ENCODE data around the gene MAMDC4. TPM values are rescaled to one million over a fixed set of nuclear protein-coding genes. Genes with fewer than 3 reads are reported as not detected.
"Not testable (repeated sequence)": the region's sequence is repeated elsewhere in the genome, so short reads cannot be mapped to it uniquely, and the experiment has no call there.

Gene MAMDC4
- polyA plus RNA-seq, 3 donors = 0.07 to 5.2 TPM; not detected in 1

DNA sequence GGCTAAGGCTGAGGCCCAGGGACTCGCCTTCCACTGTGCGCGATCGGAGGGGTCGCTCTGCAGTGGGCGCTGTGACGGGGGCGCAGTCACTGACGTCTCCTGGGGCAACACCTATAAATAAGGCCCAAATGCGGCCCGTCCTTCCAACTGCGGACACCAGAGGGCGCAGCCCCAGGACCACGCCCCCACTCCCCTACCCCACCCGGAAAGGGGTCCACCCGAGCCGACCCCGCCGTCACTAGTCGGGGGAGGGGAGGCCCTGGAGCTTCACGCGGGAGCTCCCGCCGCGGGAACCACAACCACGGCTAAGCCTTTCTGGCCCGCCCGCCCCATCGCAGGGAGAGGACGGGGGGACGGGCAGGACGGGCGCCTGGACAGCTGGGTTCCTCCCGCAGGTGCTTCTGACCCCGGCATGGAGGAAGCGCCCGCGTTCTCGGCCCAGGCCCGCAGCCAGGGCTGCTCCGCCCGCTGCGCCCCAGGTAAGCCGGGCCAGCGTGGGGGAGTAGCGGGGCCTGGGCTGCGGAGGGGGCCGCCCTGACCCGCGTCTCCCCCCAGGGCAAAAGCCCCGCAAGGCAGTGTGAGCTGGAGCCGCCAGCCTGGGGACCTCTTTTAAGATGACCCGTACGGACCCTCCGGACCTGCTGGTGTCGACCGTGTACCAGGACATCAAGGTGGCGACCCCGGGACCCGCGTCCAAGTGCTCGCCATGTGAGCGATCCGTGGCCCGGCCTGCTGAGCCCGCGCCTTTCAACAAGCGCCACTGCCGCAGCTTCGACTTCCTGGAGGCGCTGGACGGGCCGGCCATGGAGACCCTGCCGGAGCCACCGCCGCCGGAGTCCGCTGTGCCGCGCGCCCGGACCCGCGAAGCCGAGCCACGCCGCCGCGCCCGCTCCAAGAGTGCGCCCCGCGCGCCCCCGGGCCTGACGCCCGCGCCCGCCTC is 8.1 kb upstream of the MAMDC4 start:
- peaks cover 30 to 57% (median 40%) of the 10 kb centered on the region in 3 donors for H3K27me3 Mint-ChIP-seq (ENCODE audit: low read depth in 3 of 3)
- H3K9me3 ChIP-seq (replicated peaks in 1 of 2; ENCODE audit: control insufficient read depth in 1 of 2, insufficient read depth in 1 of 2, low read length in 2 of 2); H3K9ac ChIP-seq (ENCODE audit: insufficient read depth, low read length, poor library complexity, severe bottlenecking); H2AFZ ChIP-seq (ENCODE audit: insufficient read depth, low read depth, low read length, poor library complexity, severe bottlenecking); H3K4me3 ChIP-seq (replicated peaks in 1 of 3; ENCODE audit: low read depth in 2 of 3, low read length in 3 of 3); H3K27ac ChIP-seq (ENCODE audit: low read depth in 1 of 2, low read length in 2 of 2); H3K4me2 ChIP-seq (replicated peaks; ENCODE audit: extremely low read depth, low read length, poor library complexity, severe bottlenecking); H3K79me2 ChIP-seq (ENCODE audit: insufficient read depth, low read length); H4K20me1 ChIP-seq (ENCODE audit: insufficient read depth, low read length): not testable (repeated sequence)
- TF ChIP-seq, protein P1, sequence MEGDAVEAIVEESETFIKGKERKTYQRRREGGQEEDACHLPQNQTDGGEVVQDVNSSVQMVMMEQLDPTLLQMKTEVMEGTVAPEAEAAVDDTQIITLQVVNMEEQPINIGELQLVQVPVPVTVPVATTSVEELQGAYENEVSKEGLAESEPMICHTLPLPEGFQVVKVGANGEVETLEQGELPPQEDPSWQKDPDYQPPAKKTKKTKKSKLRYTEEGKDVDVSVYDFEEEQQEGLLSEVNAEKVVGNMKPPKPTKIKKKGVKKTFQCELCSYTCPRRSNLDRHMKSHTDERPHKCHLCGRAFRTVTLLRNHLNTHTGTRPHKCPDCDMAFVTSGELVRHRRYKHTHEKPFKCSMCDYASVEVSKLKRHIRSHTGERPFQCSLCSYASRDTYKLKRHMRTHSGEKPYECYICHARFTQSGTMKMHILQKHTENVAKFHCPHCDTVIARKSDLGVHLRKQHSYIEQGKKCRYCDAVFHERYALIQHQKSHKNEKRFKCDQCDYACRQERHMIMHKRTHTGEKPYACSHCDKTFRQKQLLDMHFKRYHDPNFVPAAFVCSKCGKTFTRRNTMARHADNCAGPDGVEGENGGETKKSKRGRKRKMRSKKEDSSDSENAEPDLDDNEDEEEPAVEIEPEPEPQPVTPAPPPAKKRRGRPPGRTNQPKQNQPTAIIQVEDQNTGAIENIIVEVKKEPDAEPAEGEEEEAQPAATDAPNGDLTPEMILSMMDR (IDR thresholded peaks at IDR 0.05) = peak; percentile 88
- peak overlapping the region; percentile 47 to 79 for H3K4me3 Mint-ChIP-seq
- peaks cover 0 to 15% (median 12%) of the 10 kb centered on the region in 7 donors for H3K9me3 Mint-ChIP-seq
- Histone ChIP-seq H3K27me3 (ENCODE audit: control insufficient read depth in 2 of 2, insufficient read depth in 2 of 2, low read length in 2 of 2) (peaks cover 12 to 43% of the 10 kb centered on the region in 2 donors), H3K4me1 (ENCODE audit: control insufficient read depth in 1 of 2, insufficient read depth in 2 of 2, low read length in 2 of 2) (peaks cover 28 to 49% of the 10 kb centered on the region in 2 donors), H3K36me3 (replicated peaks in 1 of 2; ENCODE audit: control insufficient read depth in 1 of 2, insufficient read depth in 2 of 2, low read length in 2 of 2) (peaks cover 11 to 12% of the 10 kb centered on the region in 2 donors)
- H3K4me1 Mint-ChIP-seq = peaks cover 22% of the 10 kb centered on the region
- DNase-seq = peak in 2 of 3 donors; percentile 37 to 38
- H3K36me3 Mint-ChIP-seq = peaks cover 9 to 15% of the 10 kb centered on the region in 2 donors
- peak overlapping the region in 1 of 7 donors; percentile 8 for H3K27ac Mint-ChIP-seq
- intact Hi-C loops (cut with micrococcal nuclease) = loop anchor here (5.0 to 10.0 kb wide), 3 partner anchors 37 to 188 kb away; partner anchors contain the start of genes C8G (in 1 of the 2), FBXW5 (in 1 of the 2), FUT7 (in 1 of the 2) and RABL6 (in 1 of the 2)
- WGBS (ENCODE audit: insufficient coverage) = 7% methylated on average over 88 of the region's 99 CpGs

DNA sequence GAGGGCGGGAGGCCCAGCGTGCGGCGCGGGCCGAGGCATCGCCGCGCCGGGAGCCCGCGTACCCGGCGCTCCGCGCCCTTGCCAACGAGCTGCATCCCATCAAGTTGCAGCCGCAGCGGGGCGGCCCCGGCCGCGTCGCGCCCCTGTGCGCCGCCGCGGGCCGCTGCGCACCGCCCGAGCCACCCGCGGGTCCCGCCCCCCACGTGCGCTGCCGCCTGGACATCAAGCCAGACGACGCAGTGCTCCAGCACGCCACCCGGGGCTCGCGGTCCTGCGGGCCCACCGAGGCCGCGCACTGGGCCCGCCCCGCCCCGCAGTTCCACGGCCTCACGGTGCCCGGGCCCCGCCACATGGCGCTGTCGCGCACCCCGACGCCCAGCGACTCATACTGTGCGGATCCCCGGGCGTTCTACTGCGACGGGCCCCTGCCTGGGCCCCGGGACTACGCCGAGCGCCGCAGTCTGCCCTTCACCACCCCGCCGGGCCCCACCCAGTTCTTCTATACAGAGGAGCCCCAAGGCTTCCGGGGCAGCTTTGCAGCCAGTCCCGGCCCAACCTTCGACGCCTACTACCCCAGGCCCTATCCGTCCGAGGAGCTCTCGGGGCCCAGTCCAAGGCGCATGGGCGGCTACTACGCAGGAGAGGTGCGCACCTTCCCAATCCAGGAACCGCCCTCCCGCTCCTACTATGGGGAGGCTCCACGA is 7.2 kb upstream of the MAMDC4 start:
- Histone ChIP-seq H3K27ac (ENCODE audit: low read depth in 1 of 2, low read length in 2 of 2) (no peak overlapping the region), H3K36me3 (replicated peaks in 1 of 2; ENCODE audit: control insufficient read depth in 1 of 2, insufficient read depth in 2 of 2, low read length in 2 of 2) (peaks cover 3 to 4% of the 10 kb centered on the region in 2 donors), H3K9me3 (replicated peaks in 1 of 2; ENCODE audit: control insufficient read depth in 1 of 2, insufficient read depth in 1 of 2, low read length in 2 of 2) (peaks cover 0 to 5% of the 10 kb centered on the region in 2 donors), H3K9ac (ENCODE audit: insufficient read depth, low read length, poor library complexity, severe bottlenecking) (no peak overlapping the region), H3K4me3 (replicated peaks in 1 of 3; ENCODE audit: low read depth in 2 of 3, low read length in 3 of 3) (no peak overlapping the region), H3K4me2 (replicated peaks; ENCODE audit: extremely low read depth, low read length, poor library complexity, severe bottlenecking) (no peak overlapping the region), H3K4me1 (ENCODE audit: control insufficient read depth in 1 of 2, insufficient read depth in 2 of 2, low read length in 2 of 2) (peaks cover 32 to 53% of the 10 kb centered on the region in 2 donors), H2AFZ (ENCODE audit: insufficient read depth, low read depth, low read length, poor library complexity, severe bottlenecking) (no peak overlapping the region), H3K79me2 (ENCODE audit: insufficient read depth, low read length) (no peaks in the 10 kb centered on the region), H3K27me3 (ENCODE audit: control insufficient read depth in 2 of 2, insufficient read depth in 2 of 2, low read length in 2 of 2) (peaks cover 12 to 43% of the 10 kb centered on the region in 2 donors), H4K20me1 (ENCODE audit: insufficient read depth, low read length) (peaks cover 2% of the 10 kb centered on the region)
- Mint-ChIP-seq H3K27ac (no peak overlapping the region), H3K4me1 (peaks cover 25% of the 10 kb centered on the region), H3K4me3 (peak overlapping the region in 1 of 2 donors; percentile 59), H3K27me3 (ENCODE audit: low read depth in 3 of 3) (peaks cover 30 to 57% (median 40%) of the 10 kb centered on the region in 3 donors), H3K9me3 (peaks cover 0 to 15% (median 12%) of the 10 kb centered on the region in 7 donors), H3K36me3 (peaks cover 3 to 7% of the 10 kb centered on the region in 2 donors)
- intact Hi-C loops (cut with micrococcal nuclease) = loop anchor here (5.0 to 10.0 kb wide), 6 partner anchors 38 to 187 kb away; partner anchors contain the start of genes C8G (in 1 of the 2), FBXW5 (in 1 of the 2), FUT7 (in 1 of the 2) and LCN12 (in 1 of the 2)
- no peak for DNase-seq
- TF ChIP-seq, protein P1 (IDR thresholded peaks at IDR 0.05) = no peak
- WGBS (ENCODE audit: insufficient coverage) = 14% methylated on average over 88 of the region's 88 CpGs

All from CD14-positive monocyte (primary cell).